Ovary (tissue), 3 donors: ENCODE measurements around the gene LPAR5.

ENCODE experiments used
- CTCF ChIP-seq, 3 donors: fragments of 450-650 bp in 2 of 3; fragments of 200-600 bp in 1 of 3; IDR thresholded peaks; one replicate each; pipeline versions ENCODE4 v1.5.1 to v1.8.0; 2016 to 2022; ENCODE audit warnings: antibody characterized with exemption in 3 of 3, mild to moderate bottlenecking in 1 of 3
- POLR2A ChIP-seq: fragments of 450-650 bp; IDR thresholded peaks from one replicate; pipeline ENCODE4 v1.6.1; 2017; ENCODE audit warnings: antibody characterized with exemption, mild to moderate bottlenecking, moderate library complexity
- donor health status: DM: no; HTN: no; CAD: no.

- TF ChIP-seq CTCF (IDR thresholded peaks at IDR 0.05) (no peak), POLR2A (no peak)
These were observed 21.1 kb downstream of the LPAR5 start for GRCh38 chr12:6614513-6615172.
